Heart left ventricle (tissue), 13 donors: ENCODE data around the gene NBPF3.

Experiments used
- CTCF ChIP-seq, 12 donors: fragments of 200-600 bp; sonication (generic) in 4 of 12; IDR thresholded peaks; one replicate each; pipeline versions ENCODE4 v1.5.0 to v1.8.0; 2018 to 2022; ENCODE audit warnings: antibody characterized with exemption in 12 of 12, mild to moderate bottlenecking in 5 of 12
- POLR2A ChIP-seq, 2 donors: fragments of 450-650 bp; IDR thresholded peaks; one replicate each; pipeline ENCODE4 v1.6.1; 2017; ENCODE audit warnings: antibody characterized with exemption in 2 of 2, mild to moderate bottlenecking in 2 of 2, moderate library complexity in 2 of 2
- donor health status: ischemic (EF 13 %, LVEDD 7.1; RV severe dilation, severe dysfunction).
- donor health status: DM: no; HTN: yes; CAD: no.
- donor health status: DM: no; HTN: no; CAD: no.
- donor health status: ischemic (EF 25% LVEDD 6.9; RV normal size, moderate dysfunction).
- donor health status: ischemic (EF 25% LVEDD 5.7; RV mildly dilated, moderate dysfunction).
- donor health status: ischemic (EF 35%, LVEDD 5.7; RV mildly dilated, moderate dysfunction).
- donor health status: nonischemic (EF 11% LVEDD 7.7; RV severe dilation, severe dysfunction).
- donor health status: DM: yes; HTN: yes; CAD: no.
- donor health status: PGD.
- donor health status: ischemic (EF 29% LVEDD 5.4; RV normal size, mild dysfunction).
- donor health status: nonischemic (EF 23%, LVEDD 6.1; RV moderate dilation, normal function).

DNA sequence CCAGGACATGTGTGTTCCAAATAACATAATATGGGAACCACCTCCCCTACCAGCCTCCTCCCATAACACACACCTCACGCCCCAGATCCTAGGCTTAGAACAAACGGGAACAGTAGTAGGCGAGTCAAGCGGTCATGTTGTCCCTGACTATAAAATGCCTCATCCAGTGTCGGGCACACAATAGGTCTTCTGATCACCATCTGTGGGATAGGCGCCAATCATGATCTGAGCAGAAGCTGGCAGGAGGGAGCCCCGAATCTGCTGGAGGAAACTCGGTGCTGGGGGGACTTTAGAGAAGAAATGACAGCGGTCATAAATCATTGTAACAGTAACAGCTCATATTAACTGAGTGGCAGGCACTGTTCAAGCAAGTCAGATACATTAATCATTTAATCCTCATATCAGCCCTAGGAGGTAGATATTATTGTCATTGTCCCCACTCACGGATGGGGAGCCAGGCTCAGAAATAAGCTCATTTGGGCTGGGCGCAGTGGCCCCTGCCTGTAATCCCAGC is 82.6 kb downstream of the NBPF3 start:
- no peak for TF ChIP-seq CTCF (IDR thresholded peaks at IDR 0.05)
- TF ChIP-seq POLR2A (IDR thresholded peaks at IDR 0.05) = no peak
